IMR-90 (cell line): ENCODE data around the gene CDH22. TPM values are rescaled to one million over a fixed set of nuclear protein-coding genes. Genes with fewer than 3 reads are reported as not detected.
A peak's percentile ranks its signal among the peaks of the same experiment; 100 is the strongest.

Experiments used
- ATAC-seq: fragments of 200-7000 bp; cut with Tn5 transposase; 2 replicates; pipeline ENCODE4 v1.9.1; 2020; ENCODE audit warnings: low read depth, mild to moderate bottlenecking, moderate library complexity
- BruUV-seq: library from RNA; stranded (reverse); fragments of 400-500 nt; replicated peaks from 2 replicates; lab custom pipeline; 2021; lab: Mats Ljungman, UMichigan
- CTCF ChIA-PET: fragments of 300-600 bp; formaldehyde crosslinking; extraction: SDS; loops from one replicate; lab custom pipeline; 2021; ENCODE audit warnings: antibody characterized with exemption; lab: Yijun Ruan, JAX
- POLR2A ChIA-PET: fragments of 300-600 bp; sonication (Branson Sonifier 250); formaldehyde crosslinking; loops from one replicate; lab custom pipeline; 2022; ENCODE audit warnings: antibody characterized with exemption; ENCODE audit not compliant: unreplicated experiment; lab: Charles Lee
- DNase-seq: peaks from one replicate; pipeline ENCODE4 v3.0.0; 2013
- H2AFZ ChIP-seq: replicated peaks from 2 replicates; pipeline ENCODE3; 2013; ENCODE audit warnings: low read length, mild to moderate bottlenecking; ENCODE audit not compliant: poor library complexity
- H2AK5ac ChIP-seq: 2 replicates; pipeline ENCODE4 v1.6.1; 2013; ENCODE audit warnings: low read depth, low read length, inconsistent platforms
- H2AK9ac ChIP-seq: replicated peaks from 2 replicates; pipeline ENCODE3; 2013; ENCODE audit warnings: mild to moderate bottlenecking, low read depth, low read length, moderate library complexity; ENCODE audit not compliant: poor library complexity
- H2BK120ac ChIP-seq: 2 replicates; pipeline ENCODE4 v1.6.1; 2013; ENCODE audit warnings: low read depth, low read length, inconsistent platforms
- H2BK15ac ChIP-seq: 3 replicates; pipeline ENCODE4 v1.6.1; 2013; ENCODE audit warnings: low read depth, low read length, inconsistent platforms
- H2BK20ac ChIP-seq: 2 replicates; pipeline ENCODE4 v1.6.1; 2013; ENCODE audit warnings: low read depth, mild to moderate bottlenecking, inconsistent platforms, low read length, moderate library complexity
- H2BK5ac ChIP-seq: 2 replicates; pipeline ENCODE4 v1.6.1; 2013; ENCODE audit warnings: mild to moderate bottlenecking, low read depth, low read length, inconsistent platforms; ENCODE audit not compliant: poor library complexity, severe bottlenecking
- H3K14ac ChIP-seq: replicated peaks from 2 replicates; pipeline ENCODE4 v1.6.1; 2013; ENCODE audit warnings: low read depth, low read length, inconsistent platforms
- H3K18ac ChIP-seq: 2 replicates; pipeline ENCODE4 v1.6.1; 2013; ENCODE audit warnings: low read depth, low read length, control low read depth
- H3K23ac ChIP-seq: 2 replicates; pipeline ENCODE4 v1.6.1; 2013; ENCODE audit warnings: low read depth, low read length, inconsistent platforms
- H3K27ac ChIP-seq: 2 replicates; pipeline ENCODE4 v1.5.1; 2013; ENCODE audit warnings: mild to moderate bottlenecking, control low read depth, low read length; ENCODE audit not compliant: insufficient read depth
- H3K27me3 ChIP-seq: 2 replicates; pipeline ENCODE4 v1.6.1; 2013; ENCODE audit warnings: low read length; ENCODE audit not compliant: control insufficient read depth, insufficient read depth
- H3K36me3 ChIP-seq: 2 replicates; pipeline ENCODE4 v1.6.1; 2013; ENCODE audit warnings: low read length, mixed read lengths; ENCODE audit not compliant: control insufficient read depth, insufficient read depth
- H3K4ac ChIP-seq: 2 replicates; pipeline ENCODE4 v1.6.1; 2013; ENCODE audit warnings: low read depth, low read length, inconsistent platforms
- H3K4me1 ChIP-seq: 2 replicates; pipeline ENCODE4 v1.6.1; 2013; ENCODE audit warnings: low read length, mixed read lengths; ENCODE audit not compliant: control insufficient read depth, insufficient read depth
- H3K4me2 ChIP-seq: 2 replicates; pipeline ENCODE4 v1.6.1; 2013; ENCODE audit warnings: low read depth, mild to moderate bottlenecking, control low read depth, low read length, moderate library complexity
- H3K4me3 ChIP-seq: 2 replicates; pipeline ENCODE4 v1.5.1; 2013; ENCODE audit warnings: low read depth, mild to moderate bottlenecking, control low read depth, low read length, moderate library complexity; ENCODE audit not compliant: insufficient read depth
- H3K56ac ChIP-seq: 2 replicates; pipeline ENCODE4 v1.6.1; 2013; ENCODE audit warnings: low read length, inconsistent platforms; ENCODE audit not compliant: insufficient read depth; ENCODE audit errors: extremely low read depth
- H3K79me1 ChIP-seq, 2 experiments: 2 replicates each; pipeline ENCODE4 v1.6.1; 2013; ENCODE audit warnings: low read length in 2 of 2, inconsistent platforms in 1 of 2, low read depth in 1 of 2
- H3K9ac ChIP-seq: 2 replicates; pipeline ENCODE4 v1.6.1; 2013; ENCODE audit warnings: low read depth, low read length, control low read depth
- H3K9me1 ChIP-seq: 2 replicates; pipeline ENCODE4 v1.6.1; 2013; ENCODE audit warnings: low read length, inconsistent platforms; ENCODE audit not compliant: insufficient read depth
- H3K9me3 ChIP-seq: 2 replicates; pipeline ENCODE4 v1.6.1; 2013; ENCODE audit warnings: low read length; ENCODE audit not compliant: control insufficient read depth, insufficient read depth
- H4K20me1 ChIP-seq: 2 replicates; pipeline ENCODE4 v1.6.1; 2013; ENCODE audit warnings: low read length, inconsistent platforms; ENCODE audit not compliant: insufficient read depth
- H4K5ac ChIP-seq: 2 replicates; pipeline ENCODE4 v1.6.1; 2013; ENCODE audit warnings: mild to moderate bottlenecking, low read depth, low read length, control low read depth
- H4K8ac ChIP-seq, 2 experiments: 2 replicates each; pipeline ENCODE4 v1.6.1; 2013; ENCODE audit warnings: low read depth in 2 of 2, low read length in 2 of 2, control low read depth in 1 of 2, inconsistent platforms in 1 of 2
- H4K91ac ChIP-seq: 2 replicates; pipeline ENCODE4 v1.6.1; 2013; ENCODE audit warnings: low read depth, low read length, inconsistent platforms; ENCODE audit not compliant: insufficient read depth
- ELK1 ChIP-seq: fragments of 150-350 bp; IDR thresholded peaks from 2 replicates; pipeline ENCODE4 v1.6.1; 2016; ENCODE audit warnings: low read depth, mild to moderate bottlenecking, low read length, moderate library complexity, borderline replicate concordance
- RAD21 ChIP-seq: IDR thresholded peaks from 2 replicates; pipeline ENCODE4 v1.6.1; 2012; ENCODE audit warnings: low read length, improper control_type of control experiment
- RCOR1 ChIP-seq: IDR thresholded peaks from 2 replicates; pipeline ENCODE4 v1.6.1; 2012; ENCODE audit warnings: mild to moderate bottlenecking, low read length, improper control_type of control experiment; ENCODE audit not compliant: insufficient replicate concordance
- SMC3 ChIP-seq: fragments of 150-350 bp; IDR thresholded peaks from 2 replicates; pipeline ENCODE4 v1.6.1; 2016; ENCODE audit warnings: low read depth, mild to moderate bottlenecking, antibody characterized with exemption, low read length, moderate library complexity
- WGBS, 2 experiments: methylation state at CpG; one replicate each; pipeline versions ENCODE4 v1.1.5 to v1.1.7; 2013; ENCODE audit warnings: missing lambda C conversion rate in 2 of 2; ENCODE audit not compliant: insufficient read length in 1 of 2; ENCODE audit errors: extremely low coverage in 2 of 2; 5-methylcytosine and 5-hydroxymethylcytosine counted together
- dilution Hi-C: fragments of 300-500 bp; cut with HindIII; formaldehyde crosslinking; loops from one replicate; pipeline ENCODE4 v1.14.3; 2018; ENCODE audit warnings: low sequenced_read_pairs; ENCODE audit not compliant: unreplicated experiment
- in situ Hi-C: fragments of 300-500 bp; cut with MboI; formaldehyde crosslinking; loops from 3 replicates; pipeline ENCODE4 v1.14.3; 2019; ENCODE audit warnings: low sequenced_read_pairs, inconsistent platforms, mixed read lengths
- intact Hi-C: fragments of 100-400 bp; cut with micrococcal nuclease; formaldehyde crosslinking; loops from 2 replicates; pipeline ENCODE4 v1.10.0; 2022
- polyA plus RNA-seq, 3 experiments: library from polyadenylated mRNA; depleted of rRNA; stranded (reverse); fragments of >200 nt; gene quantifications; 2 replicates each; pipeline ENCODE4 v1.2.3, GENCODE V29; 2012; ENCODE audit warnings: low replicate concordance in 1 of 3
- total RNA-seq: library from RNA; depleted of rRNA; stranded (reverse); fragments of >200 nt; gene quantifications from 2 replicates; pipeline ENCODE4 v1.2.3, GENCODE V29; 2012
- TF ChIP-seq, protein P1 (sequence below): conservative IDR thresholded peaks from 2 replicates; pipeline ENCODE4 v1.5.1; 2012; ENCODE audit warnings: mild to moderate bottlenecking, low read depth, low read length, improper control_type of control experiment

Gene CDH22
- total and polyA plus RNA-seq, 2 of the 4 experiments (the other 2 are of a cell fraction) = not detected

DNA sequence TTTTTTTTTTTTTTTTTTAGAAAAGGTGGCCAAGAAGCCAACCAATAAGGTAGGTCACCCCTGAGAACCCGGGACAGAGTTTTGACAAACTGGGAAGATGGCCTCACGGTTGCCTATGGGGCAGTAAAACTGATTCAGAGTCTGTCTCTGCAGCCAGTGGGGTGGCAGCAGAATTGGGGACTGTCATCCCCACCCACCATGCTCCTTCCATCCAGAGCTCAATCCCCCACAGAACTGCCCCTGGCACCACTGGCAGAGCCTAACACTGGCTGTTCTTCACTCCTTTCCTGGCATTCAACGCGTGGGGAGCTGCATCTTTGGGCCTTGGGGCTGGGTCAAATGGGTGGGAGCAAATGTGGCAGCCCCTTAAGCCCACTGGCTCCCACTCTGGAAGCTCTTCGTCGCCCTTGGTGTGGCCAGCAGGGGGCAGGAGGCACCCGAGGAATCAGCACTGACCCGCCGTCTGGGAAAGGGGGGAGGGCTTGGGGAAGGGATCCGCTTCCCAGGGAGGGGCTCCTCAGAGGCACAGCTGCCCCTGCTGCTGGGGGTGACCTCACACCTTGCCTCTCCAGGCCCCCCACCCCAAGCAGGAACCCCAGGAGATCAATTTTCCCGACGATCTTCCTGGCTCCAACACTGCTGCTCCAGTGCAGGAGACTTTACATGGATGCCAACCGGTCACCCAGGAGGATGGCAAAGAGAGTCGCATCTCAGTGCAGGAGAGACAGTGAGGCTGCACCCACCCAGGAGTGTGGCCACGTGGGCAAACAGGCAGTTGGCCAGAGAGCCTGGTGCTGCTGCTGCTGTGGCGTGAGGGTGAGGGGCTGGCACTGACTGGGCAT lies 179.8 kb downstream of the CDH22 start:
- Histone ChIP-seq H3K4me3 (no peak overlapping the region), H3K4me1 (no peaks in the 10 kb centered on the region), H4K5ac (no peak overlapping the region), H3K4ac (no peak overlapping the region), H3K14ac (no peak overlapping the region), H3K23ac (no peak overlapping the region), H3K27ac (no peak overlapping the region), H3K79me1 (no peaks in the 10 kb centered on the region), H2AFZ (peak overlapping the region; percentile 11), H4K91ac (no peak overlapping the region), H3K56ac (no peak overlapping the region), H3K9ac (no peak overlapping the region), H2AK5ac (no peak overlapping the region), H2BK5ac (no peak overlapping the region), H3K27me3 (peaks cover 32% of the 10 kb centered on the region), H3K18ac (no peak overlapping the region), H2BK15ac (no peak overlapping the region), H3K4me2 (no peak overlapping the region), H2BK120ac (no peak overlapping the region), H2AK9ac (no peak overlapping the region), H2BK20ac (no peak overlapping the region), H3K9me1 (no peaks in the 10 kb centered on the region), H3K36me3 (no peaks in the 10 kb centered on the region), H3K9me3 (no peaks in the 10 kb centered on the region), H4K20me1 (no peaks in the 10 kb centered on the region), H4K8ac (no peak overlapping the region)
- no peak for TF ChIP-seq ELK1
- TF ChIP-seq RCOR1 = no peak
- peak; percentile 23; the same call in 1 of the 2 replicates for TF ChIP-seq SMC3
- TF ChIP-seq, protein P1, sequence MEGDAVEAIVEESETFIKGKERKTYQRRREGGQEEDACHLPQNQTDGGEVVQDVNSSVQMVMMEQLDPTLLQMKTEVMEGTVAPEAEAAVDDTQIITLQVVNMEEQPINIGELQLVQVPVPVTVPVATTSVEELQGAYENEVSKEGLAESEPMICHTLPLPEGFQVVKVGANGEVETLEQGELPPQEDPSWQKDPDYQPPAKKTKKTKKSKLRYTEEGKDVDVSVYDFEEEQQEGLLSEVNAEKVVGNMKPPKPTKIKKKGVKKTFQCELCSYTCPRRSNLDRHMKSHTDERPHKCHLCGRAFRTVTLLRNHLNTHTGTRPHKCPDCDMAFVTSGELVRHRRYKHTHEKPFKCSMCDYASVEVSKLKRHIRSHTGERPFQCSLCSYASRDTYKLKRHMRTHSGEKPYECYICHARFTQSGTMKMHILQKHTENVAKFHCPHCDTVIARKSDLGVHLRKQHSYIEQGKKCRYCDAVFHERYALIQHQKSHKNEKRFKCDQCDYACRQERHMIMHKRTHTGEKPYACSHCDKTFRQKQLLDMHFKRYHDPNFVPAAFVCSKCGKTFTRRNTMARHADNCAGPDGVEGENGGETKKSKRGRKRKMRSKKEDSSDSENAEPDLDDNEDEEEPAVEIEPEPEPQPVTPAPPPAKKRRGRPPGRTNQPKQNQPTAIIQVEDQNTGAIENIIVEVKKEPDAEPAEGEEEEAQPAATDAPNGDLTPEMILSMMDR = peak; percentile 46
- peak; percentile 42 for TF ChIP-seq RAD21
- ATAC-seq (peak; percentile 57; the same call in 1 of the 2 replicates), DNase-seq (no peak)
- ChIA-PET CTCF (interaction anchor here (0.5 to 1.7 kb wide), 5 partner anchors 88 to 1508 kb away, joined by 3 to 6 read pairs (median 5); no protein-coding TSS in a partner anchor), POLR2A (no interaction called here)
- WGBS, 2 experiments = 57% methylated on average over 2 of the region's 16 CpGs; no CpG with 5 or more reads in 1 of the 2 experiments
- dilution Hi-C loops (no loop called here), in situ Hi-C loops (no loop called here), intact Hi-C loops (no loop called here)
- no TSS peak for BruUV-seq
